Measurements from ENCODE around the gene CPNE4. TPM values are rescaled to one million over a fixed set of nuclear protein-coding genes. Genes with fewer than 3 reads are reported as not detected.
A peak's percentile ranks its signal among the peaks of the same experiment; 100 is the strongest.

Gene CPNE4
- total RNA-seq, 1 experiment from 2014 or later: not detected

DNA sequence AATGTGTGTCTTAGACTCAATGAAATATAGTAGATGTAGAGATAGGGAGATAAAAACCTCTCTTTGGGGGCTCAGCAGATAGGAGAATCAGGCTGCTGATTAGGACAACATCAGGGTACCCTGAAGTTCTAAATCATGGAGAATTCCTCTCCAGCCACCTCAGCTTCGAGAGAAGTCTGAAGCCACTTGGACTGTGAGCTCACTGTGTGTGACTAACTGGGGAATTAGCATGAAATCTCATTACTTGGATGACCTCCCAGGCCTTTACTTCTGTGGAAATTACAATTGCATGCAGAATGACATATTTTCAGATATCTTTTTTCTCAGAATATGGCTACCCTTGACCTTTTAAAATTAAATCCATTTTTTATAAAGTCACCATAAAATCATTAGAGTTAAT, 404.0 kb downstream of the CPNE4 start:
- TF ChIP-seq EZH2phosphoT487 (IDR thresholded peaks at IDR 0.05; ENCODE audit: borderline replicate concordance, low read length) (no peak), EZH2 (IDR thresholded peaks at IDR 0.05; ENCODE audit: low read length, unreplicated experiment) (no peak)
- TF ChIP-seq, protein P1, sequence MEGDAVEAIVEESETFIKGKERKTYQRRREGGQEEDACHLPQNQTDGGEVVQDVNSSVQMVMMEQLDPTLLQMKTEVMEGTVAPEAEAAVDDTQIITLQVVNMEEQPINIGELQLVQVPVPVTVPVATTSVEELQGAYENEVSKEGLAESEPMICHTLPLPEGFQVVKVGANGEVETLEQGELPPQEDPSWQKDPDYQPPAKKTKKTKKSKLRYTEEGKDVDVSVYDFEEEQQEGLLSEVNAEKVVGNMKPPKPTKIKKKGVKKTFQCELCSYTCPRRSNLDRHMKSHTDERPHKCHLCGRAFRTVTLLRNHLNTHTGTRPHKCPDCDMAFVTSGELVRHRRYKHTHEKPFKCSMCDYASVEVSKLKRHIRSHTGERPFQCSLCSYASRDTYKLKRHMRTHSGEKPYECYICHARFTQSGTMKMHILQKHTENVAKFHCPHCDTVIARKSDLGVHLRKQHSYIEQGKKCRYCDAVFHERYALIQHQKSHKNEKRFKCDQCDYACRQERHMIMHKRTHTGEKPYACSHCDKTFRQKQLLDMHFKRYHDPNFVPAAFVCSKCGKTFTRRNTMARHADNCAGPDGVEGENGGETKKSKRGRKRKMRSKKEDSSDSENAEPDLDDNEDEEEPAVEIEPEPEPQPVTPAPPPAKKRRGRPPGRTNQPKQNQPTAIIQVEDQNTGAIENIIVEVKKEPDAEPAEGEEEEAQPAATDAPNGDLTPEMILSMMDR (conservative IDR thresholded peaks at IDR 0.05; ENCODE audit: low read depth, low read length): no peak
- Histone ChIP-seq H4K20me1 (ENCODE audit: low read length) (no peaks in the 10 kb centered on the region), H3K4me2 (ENCODE audit: low read length) (no peak overlapping the region), H2AFZ (ENCODE audit: low read length) (no peak overlapping the region), H3K9me3 (ENCODE audit: low read length) (no peaks in the 10 kb centered on the region), H3K36me3 (ENCODE audit: low read depth, low read length) (no peaks in the 10 kb centered on the region), H3K9me2 (replicated peaks; ENCODE audit: low read length) (no peaks in the 10 kb centered on the region), H3F3A (ENCODE audit: low read length, unreplicated experiment) (no peaks in the 10 kb centered on the region), H3K27ac (ENCODE audit: low read length) (no peak overlapping the region), H3K4me3 (ENCODE audit: low read length) (no peak overlapping the region), H3K27me3 (ENCODE audit: low read length) (no peaks in the 10 kb centered on the region), H3K79me2 (ENCODE audit: low read length) (no peaks in the 10 kb centered on the region), H3K4me1 (ENCODE audit: insufficient read depth, low read length) (no peaks in the 10 kb centered on the region), H3K9ac (ENCODE audit: low read length) (no peak overlapping the region)
- no peak for ATAC-seq
- BruUV-seq (replicated peaks): no TSS peak
- intact Hi-C loops (cut with micrococcal nuclease): no loop called here
- CTCF ChIA-PET: no interaction called here
- DNase-seq: no peak
- POLR2A ChIA-PET (ENCODE audit: unreplicated experiment): no interaction called here

DNA sequence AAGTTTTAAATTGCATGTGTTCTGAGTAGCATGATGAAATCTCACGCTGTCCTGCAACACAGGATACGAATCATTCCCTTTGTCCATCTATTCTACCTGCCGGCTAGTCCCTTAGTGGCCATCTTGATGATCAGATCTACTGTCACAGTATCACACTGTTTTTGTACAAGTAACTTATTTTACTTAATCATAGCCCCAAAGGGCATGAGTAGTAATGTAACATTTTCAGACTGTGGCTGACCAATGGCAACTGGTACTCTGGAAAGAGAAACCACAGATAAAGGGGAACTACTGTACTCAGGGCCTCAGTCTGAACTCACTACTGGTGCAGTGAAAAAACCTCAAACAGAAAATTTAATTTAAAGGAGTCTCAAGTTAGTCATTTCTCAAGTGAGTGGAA, 404.7 kb downstream of the CPNE4 start:
- no peaks in the 10 kb centered on the region for H3K9me3 ChIP-seq (ENCODE audit: low read length)
- TF ChIP-seq EZH2 (IDR thresholded peaks at IDR 0.05; ENCODE audit: low read length, unreplicated experiment) (no peak), EZH2phosphoT487 (IDR thresholded peaks at IDR 0.05; ENCODE audit: borderline replicate concordance, low read length) (no peak)
- TF ChIP-seq, protein P1 (conservative IDR thresholded peaks at IDR 0.05; ENCODE audit: low read depth, low read length): no peak
- DNase-seq: peak; percentile 5
- no peaks in the 10 kb centered on the region for H3K9me2 ChIP-seq (replicated peaks; ENCODE audit: low read length)
- no peak overlapping the region for H3K27ac ChIP-seq (ENCODE audit: low read length)
- POLR2A ChIA-PET (ENCODE audit: unreplicated experiment): no interaction called here
- no peaks in the 10 kb centered on the region for H3F3A ChIP-seq (ENCODE audit: low read length, unreplicated experiment)
- BruUV-seq (replicated peaks): no TSS peak
- CTCF ChIA-PET: no interaction called here
- H3K4me2 ChIP-seq (ENCODE audit: low read length): no peak overlapping the region
- ATAC-seq: no peak
- no peak overlapping the region for H3K4me3 ChIP-seq (ENCODE audit: low read length)
- H3K9ac ChIP-seq (ENCODE audit: low read length): no peak overlapping the region
- intact Hi-C loops (cut with micrococcal nuclease): no loop called here
- no peaks in the 10 kb centered on the region for H3K36me3 ChIP-seq (ENCODE audit: low read depth, low read length)
- H3K79me2 ChIP-seq (ENCODE audit: low read length): no peaks in the 10 kb centered on the region
- no peaks in the 10 kb centered on the region for H3K27me3 ChIP-seq (ENCODE audit: low read length)
- H4K20me1 ChIP-seq (ENCODE audit: low read length): no peaks in the 10 kb centered on the region
- no peak overlapping the region for H2AFZ ChIP-seq (ENCODE audit: low read length)
- no peaks in the 10 kb centered on the region for H3K4me1 ChIP-seq (ENCODE audit: insufficient read depth, low read length)

DNA sequence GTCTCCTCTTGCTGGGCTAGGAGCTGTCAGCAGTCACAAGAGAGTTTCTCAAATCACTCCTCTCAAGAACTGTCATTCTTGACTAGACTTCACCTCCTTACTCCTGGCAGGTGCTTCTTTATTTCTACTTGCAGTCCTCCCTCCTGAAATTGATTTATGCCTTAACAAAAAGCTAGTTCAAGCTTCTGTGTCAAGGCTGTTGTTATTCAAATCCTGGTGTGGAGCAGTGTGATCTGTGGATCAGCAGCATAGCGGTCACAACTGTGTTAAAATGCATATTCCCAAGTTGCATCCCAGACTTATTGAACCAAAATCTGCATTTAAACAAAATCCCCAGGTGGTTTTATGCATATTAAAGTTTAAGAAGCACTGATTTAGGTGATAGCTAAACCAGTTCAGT, 411.4 kb downstream of the CPNE4 start:
- H3K4me2 ChIP-seq (ENCODE audit: low read length): no peak overlapping the region
- intact Hi-C loops (cut with micrococcal nuclease): no loop called here
- no peaks in the 10 kb centered on the region; the same call in 1 of the 2 replicates for H3K27me3 ChIP-seq (ENCODE audit: low read length)
- TF ChIP-seq EZH2phosphoT487 (IDR thresholded peaks at IDR 0.05; ENCODE audit: borderline replicate concordance, low read length) (no peak), EZH2 (IDR thresholded peaks at IDR 0.05; ENCODE audit: low read length, unreplicated experiment) (no peak)
- TF ChIP-seq, protein P1 (conservative IDR thresholded peaks at IDR 0.05; ENCODE audit: low read depth, low read length): no peak
- H3K27ac ChIP-seq (ENCODE audit: low read length): no peak overlapping the region
- H3K4me1 ChIP-seq (ENCODE audit: insufficient read depth, low read length): no peaks in the 10 kb centered on the region
- no peak for DNase-seq
- no peaks in the 10 kb centered on the region for H3K36me3 ChIP-seq (ENCODE audit: low read depth, low read length)
- no peaks in the 10 kb centered on the region for H3K79me2 ChIP-seq (ENCODE audit: low read length)
- no peaks in the 10 kb centered on the region for H3F3A ChIP-seq (ENCODE audit: low read length, unreplicated experiment)
- H3K4me3 ChIP-seq (ENCODE audit: low read length): no peak overlapping the region
- POLR2A ChIA-PET (ENCODE audit: unreplicated experiment): no interaction called here
- no TSS peak for BruUV-seq (replicated peaks)
- ATAC-seq: no peak
- H3K9me3 ChIP-seq (ENCODE audit: low read length): no peaks in the 10 kb centered on the region
- no peak overlapping the region for H2AFZ ChIP-seq (ENCODE audit: low read length)
- CTCF ChIA-PET: no interaction called here
- no peaks in the 10 kb centered on the region for H4K20me1 ChIP-seq (ENCODE audit: low read length)
- no peaks in the 10 kb centered on the region for H3K9me2 ChIP-seq (replicated peaks; ENCODE audit: low read length)
- H3K9ac ChIP-seq (ENCODE audit: low read length): no peak overlapping the region
